Gastroesophageal sphincter (tissue), 4 donors: Measurements from ENCODE around the gene LPIN1. TPM values are rescaled to one million over a fixed set of nuclear protein-coding genes. Genes with fewer than 3 reads are reported as not detected.

ENCODE experiments used
- small RNA-seq, 4 donors: library from RNA; depleted of rRNA; stranded (forward); fragments of <200 nt; gene quantifications; one replicate each; pipeline ENCODE3, GENCODE V24; 2016
- total RNA-seq, 4 donors: library from RNA; depleted of rRNA; stranded (reverse); fragments of >200 nt; gene quantifications; one replicate each; pipeline ENCODE4 v1.1.0, GENCODE V29; 2016

The LPIN1 gene
- total RNA-seq, 4 donors from 2014 or later: 47.3 to 70.1 (median 50.0) TPM

Small RNA genes within 50 kb of the gene (small RNA-seq; reads per million reads assigned to genes)
- gene MIR4262 (0 reads per million in 4 donors), gene MIR548S (0 reads per million in 4 donors)

Other genes with a start within 250 kb of the LPIN1 start
- gene GREB1, start 212.6 kb upstream of the LPIN1 start, total RNA-seq: 1 to 10 TPM; 3.1 to 8.8 (median 6.5) TPM
- gene NTSR2, start 76.4 kb upstream of the LPIN1 start, total RNA-seq: not detected